IPS-NIHi7 (cell line): ENCODE results near the gene DDX10.
"Not testable (repeated sequence)": the region's sequence is repeated elsewhere in the genome, so short reads cannot be mapped to it uniquely, and the experiment has no call there.

Experiments used
- DNase-seq: peaks from one replicate; pipeline ENCODE4 v3.0.0; 2012; ENCODE audit warnings: mixed read lengths; ENCODE audit errors: extremely low spot score

DDX10 gene

GRCh38 chr11:108715239-108715638 is 50.4 kb downstream of the DDX10 start:
- DNase-seq: no peak

DNA sequence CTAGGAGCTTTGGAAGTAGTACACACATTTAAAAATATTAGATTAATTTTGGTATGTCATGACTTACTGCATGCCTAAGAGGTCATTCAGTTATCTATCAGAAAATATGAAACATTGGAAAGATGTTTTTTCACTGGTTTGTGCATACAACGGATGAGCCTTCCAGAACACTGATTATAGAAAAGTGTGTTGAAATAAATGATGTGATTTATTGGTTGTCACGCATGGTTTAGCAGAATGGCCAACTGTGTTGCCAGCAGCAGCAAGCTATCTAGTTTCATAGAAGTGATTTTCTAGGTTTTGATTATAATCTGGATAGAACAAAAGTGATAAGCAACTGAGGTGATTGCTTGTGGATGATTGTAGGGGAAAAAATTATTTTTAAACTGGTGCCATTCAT is 53.6 kb downstream of the DDX10 start:
- DNase-seq: no peak

DNA sequence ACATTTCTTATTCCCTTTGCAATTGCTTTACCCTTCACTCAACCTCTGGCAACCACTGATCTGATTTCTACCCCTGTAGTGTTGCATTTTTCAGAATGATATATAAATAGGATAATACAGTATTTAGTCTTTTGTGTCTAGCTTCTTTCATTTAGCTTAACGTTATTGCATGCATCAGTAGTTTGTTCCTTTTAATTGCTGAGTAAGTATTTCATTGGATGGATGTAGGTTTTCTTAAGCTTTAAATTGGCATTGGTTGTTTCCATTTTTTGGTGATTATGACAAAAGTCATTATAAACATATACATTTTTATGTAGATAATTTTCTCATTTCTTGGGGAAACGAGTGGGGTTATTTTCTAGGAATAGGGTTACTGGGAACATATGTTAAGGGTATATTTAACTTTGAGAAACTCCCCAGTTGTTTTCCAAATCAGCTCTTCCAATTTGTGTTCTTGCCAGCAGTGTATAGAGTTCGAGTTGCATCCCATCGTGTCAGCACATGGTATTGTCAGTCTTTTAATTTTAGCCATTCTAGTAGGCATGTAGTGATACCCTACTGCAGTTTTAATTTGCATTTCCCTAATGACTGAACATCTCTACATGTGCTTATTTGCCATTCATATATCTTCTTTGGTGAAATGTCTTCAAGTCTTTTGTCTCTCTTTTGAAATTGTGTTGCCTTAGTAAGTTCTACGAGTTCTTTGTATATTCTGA is 60.3 kb downstream of the DDX10 start:
- no peak for DNase-seq

DNA sequence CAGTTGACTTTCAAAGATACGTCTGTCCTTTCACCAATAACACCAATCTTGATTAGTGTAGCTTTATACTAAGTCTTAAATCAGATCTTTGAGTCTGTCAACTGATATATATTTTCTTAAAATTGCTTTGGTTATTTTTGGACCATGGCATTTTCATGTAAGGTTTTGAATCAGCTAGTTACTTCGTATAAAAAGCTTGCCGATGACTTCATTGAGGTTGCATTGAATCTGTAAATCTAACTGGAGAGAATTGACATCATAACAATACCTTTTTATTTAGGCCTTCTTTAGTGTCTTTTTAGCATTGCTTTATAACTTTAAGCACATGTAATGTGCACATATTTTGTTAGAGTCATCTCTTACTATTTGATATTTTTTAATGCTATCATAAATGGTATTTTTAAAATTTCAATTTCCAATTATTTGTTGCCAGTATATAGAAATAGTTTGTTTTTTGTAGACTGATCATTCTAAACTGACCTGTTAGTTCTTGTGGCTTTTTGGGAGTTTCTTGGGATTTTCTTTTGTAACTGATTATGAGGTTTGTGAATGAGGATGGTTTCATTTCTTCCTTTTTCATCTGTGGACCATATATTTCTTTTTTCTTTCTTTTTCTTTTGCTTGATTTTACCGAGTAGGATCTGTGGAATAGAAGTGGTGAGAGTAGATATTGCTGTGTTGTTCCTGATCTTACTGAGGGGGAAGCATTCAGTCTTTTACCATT is 61.4 kb downstream of the DDX10 start:
- DNase-seq: no peak

DNA sequence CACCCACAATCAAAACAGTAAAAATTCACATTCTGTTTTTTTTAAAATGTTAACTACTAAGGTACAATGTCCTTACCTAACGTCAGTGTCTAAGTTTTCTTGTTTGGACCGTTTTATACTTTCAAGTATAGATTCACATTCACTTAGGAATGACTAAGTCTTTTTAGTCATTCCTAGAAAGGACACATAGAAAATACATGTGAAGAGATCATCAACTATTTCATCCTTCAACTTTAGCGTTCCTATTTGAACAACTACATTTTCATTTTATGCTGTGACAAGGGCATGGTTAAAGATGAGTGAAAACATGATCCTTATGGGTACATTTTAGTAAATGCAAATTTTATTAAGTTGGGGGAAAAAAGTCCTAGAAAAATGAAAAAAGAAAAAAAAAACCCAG is 62.8 kb downstream of the DDX10 start:
- DNase-seq: no peak

DNA sequence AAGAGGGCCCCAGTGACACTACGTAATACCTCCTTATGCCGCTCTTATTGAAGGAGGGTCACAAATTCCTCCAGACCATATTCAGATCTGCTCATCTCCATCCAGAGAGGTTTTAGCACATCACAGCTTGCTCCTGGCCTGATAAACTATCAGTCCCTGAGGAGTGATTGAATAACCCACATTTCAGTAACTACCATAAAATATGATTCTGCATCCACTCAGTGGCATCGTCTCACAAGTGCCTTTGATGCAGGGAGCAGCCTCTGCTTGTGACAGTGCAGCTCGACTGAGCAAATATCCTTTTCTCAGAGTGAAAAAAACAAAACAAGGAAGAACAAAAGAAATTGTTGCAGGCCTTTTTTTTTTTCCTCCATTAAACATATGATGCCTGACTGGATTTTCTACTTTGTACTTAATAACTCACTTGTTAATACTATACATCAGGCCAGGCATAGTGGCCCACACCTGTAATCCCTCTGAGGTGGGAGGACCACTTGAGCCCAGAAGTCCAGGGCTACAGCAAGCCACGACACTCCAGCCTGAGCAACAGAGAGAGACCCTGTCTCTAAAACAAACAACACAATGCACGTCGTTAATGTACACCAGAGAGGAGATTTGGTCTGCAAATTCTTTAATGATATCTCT is 64.5 kb downstream of the DDX10 start:
- no peak for DNase-seq

- no peak for DNase-seq
Observed at GRCh38 chr11:108732395-108732794, 67.5 kb downstream of the DDX10 start.

GRCh38 chr11:108733479-108734116 is 68.7 kb downstream of the DDX10 start:
- no peak for DNase-seq

- no peak for DNase-seq
Observed at GRCh38 chr11:108734283-108734682, 69.4 kb downstream of the DDX10 start.

DNA sequence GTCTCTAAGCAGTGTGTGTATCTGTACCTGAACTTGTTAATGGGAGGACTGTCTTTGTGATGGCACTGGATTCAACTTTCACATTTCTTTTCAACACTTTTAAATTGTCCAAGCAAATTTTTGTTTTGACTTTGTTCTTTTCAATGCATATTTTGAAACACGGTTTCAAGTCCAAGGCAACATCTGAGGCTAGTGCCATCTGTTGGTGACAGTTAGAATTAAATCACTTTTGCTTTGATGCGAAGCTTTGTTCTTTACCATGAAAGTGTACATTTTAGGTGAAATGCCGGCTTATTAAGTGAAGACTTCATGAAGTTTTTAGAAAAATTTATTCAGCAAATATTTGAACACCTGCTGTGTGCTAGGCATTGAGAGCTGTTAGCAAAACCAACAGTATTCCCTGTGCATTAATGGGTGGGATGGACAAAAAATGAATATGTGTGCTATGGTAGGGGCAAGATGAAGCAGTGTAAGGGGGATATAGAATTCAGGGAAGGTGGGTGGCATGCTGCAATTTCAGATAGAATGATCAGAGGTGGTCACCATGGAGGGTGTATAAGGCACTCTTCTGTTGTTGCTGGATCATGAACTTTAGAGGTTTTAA is 70.2 kb downstream of the DDX10 start:
- DNase-seq: peak; percentile 23

GRCh38 chr11:108740132-108740531 is 75.3 kb downstream of the DDX10 start:
- DNase-seq: not testable (repeated sequence)

DNA sequence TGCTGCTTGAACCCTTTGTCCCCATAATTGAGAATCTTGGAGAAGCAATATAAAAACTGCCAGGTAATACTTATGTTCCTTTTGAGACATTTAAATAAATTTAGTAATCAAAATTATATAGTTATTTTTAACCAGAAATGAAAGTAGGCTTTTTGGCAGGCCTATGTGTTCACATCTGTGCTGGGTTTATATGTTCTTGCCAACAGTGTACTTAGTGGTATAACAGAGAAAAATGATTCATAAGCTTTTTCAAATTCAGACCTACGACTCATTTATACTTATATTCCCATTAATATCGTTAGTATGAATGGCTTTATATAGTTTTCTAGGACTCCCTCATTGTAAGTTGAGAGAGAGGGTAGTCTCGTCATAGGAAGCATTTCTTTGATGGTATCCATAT is 79.0 kb downstream of the DDX10 start:
- DNase-seq: no peak

- DNase-seq: no peak
Observed at GRCh38 chr11:108748968-108749367, 84.1 kb downstream of the DDX10 start.

GRCh38 chr11:108751444-108751843 is 86.6 kb downstream of the DDX10 start:
- DNase-seq: no peak

GRCh38 chr11:108752297-108752751 is 87.5 kb downstream of the DDX10 start:
- DNase-seq: no peak

DNA sequence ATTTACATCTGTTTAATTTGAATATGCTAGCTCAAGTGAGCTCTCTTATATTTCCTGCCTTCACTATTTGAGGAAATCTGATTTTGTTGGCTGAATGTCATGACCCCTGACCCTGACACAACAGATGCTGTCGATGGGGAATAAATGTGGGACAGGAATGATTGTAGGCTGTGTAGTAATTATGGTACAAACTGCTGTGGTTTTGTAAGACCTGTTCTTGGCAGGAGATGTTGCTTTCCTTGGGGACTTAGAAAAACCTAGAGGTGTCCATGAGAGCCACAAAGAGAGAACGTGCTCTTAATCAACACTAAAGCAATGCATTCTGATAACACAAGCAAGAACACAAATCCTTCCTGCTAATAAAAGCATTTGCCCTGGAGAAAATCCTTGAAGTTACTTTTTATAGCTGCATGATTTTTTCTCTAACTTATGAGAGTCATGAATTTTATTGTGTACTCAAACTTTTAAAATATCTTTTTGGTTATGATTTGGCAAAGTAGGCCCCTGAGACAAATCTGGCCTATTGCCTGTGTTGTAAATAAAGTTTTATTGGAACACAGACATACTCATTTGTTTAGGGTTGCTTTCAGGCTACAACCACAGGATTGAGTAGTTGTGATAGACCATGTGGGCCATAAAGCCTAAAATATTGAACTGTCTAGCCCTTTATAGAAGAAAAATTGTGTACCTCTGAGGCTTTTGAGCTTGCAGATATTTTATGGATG is 90.2 kb downstream of the DDX10 start:
- no peak for DNase-seq

GRCh38 chr11:108757630-108758029 is 92.8 kb downstream of the DDX10 start:
- no peak for DNase-seq

DNA sequence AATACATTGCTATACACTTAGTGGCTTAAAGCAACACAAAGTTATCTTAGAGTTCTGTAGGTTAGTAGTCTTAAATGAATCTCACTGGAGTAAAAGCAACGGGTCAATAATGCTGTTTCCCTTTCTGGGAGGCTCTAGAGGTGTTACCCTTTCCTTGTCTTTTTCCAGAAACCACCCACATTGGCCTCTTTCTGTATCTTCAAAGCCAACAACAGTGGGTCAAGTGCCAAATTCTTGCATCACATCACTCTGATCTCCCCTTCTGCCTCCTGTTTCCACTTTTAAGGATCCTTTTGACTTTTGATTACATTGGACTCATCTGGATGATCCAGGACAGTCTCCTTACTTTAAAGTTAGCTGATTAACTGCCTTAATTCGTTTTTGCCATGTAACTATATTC is 93.6 kb downstream of the DDX10 start:
- DNase-seq: no peak

- DNase-seq: no peak
Observed at GRCh38 chr11:108766596-108767173, 101.8 kb downstream of the DDX10 start.

- DNase-seq: no peak
Observed at GRCh38 chr11:108768370-108768769, 103.5 kb downstream of the DDX10 start.

DNA sequence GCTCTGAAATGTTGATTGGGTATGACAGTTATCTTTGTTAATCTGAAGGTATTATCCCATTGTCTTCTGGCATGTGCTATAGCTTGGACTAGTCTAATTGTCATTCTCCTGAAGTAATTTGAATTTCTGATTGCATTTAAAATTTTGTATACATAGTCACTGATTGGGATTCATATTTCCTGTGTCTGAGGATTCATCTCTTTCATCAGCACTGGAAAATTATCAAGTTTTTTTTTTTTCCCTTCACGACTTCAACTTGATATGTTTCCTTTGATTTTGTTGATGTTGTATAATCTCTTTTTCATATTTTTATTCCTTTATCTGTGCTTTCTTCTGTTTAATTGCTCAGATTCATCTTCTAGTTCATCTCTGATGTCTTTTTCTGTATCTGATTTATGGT is 104.1 kb downstream of the DDX10 start:
- no peak for DNase-seq
